Panc1 (cell line): ENCODE data around the gene RRM1. TPM values are rescaled to one million over a fixed set of nuclear protein-coding genes. Genes with fewer than 3 reads are reported as not detected.
"Not testable (repeated sequence)": the region's sequence is repeated elsewhere in the genome, so short reads cannot be mapped to it uniquely, and the experiment has no call there.

Experiments used
- ATAC-seq: fragments of 200-7000 bp; cut with Tn5 transposase; 2 replicates; pipeline ENCODE4 v1.9.1; 2020; ENCODE audit warnings: mild to moderate bottlenecking, moderate library complexity
- BruUV-seq: library from RNA; stranded (reverse); fragments of 400-500 nt; replicated peaks from 2 replicates; lab custom pipeline; 2021; lab: Mats Ljungman, UMichigan
- CTCF ChIA-PET: fragments of 300-600 bp; sonication (Branson Sonifier 250); formaldehyde crosslinking; loops from one replicate; lab custom pipeline; 2022; ENCODE audit warnings: antibody characterized with exemption; lab: Charles Lee
- POLR2A ChIA-PET: fragments of 300-600 bp; sonication (Branson Sonifier 250); formaldehyde crosslinking; loops from one replicate; lab custom pipeline; 2022; ENCODE audit warnings: antibody characterized with exemption; lab: Charles Lee
- DNase-seq: peaks from one replicate; pipeline ENCODE4 v3.0.0-alpha.2; 2010; ENCODE audit warnings: low read depth, low spot score
- H3K27ac ChIP-seq: 2 replicates; pipeline ENCODE4 v1.5.1; 2011; ENCODE audit warnings: mild to moderate bottlenecking, low read length, inconsistent platforms
- H3K27me3 ChIP-seq: fragments of 200-500 bp; sonication (Bioruptor generic); 2 replicates; pipeline ENCODE4 v1.6.0; 2014; ENCODE audit warnings: low read length, inconsistent platforms; ENCODE audit not compliant: control insufficient read depth, insufficient read depth
- H3K36me3 ChIP-seq: fragments of 200-500 bp; sonication (Bioruptor generic); 2 replicates; pipeline ENCODE4 v1.5.1; 2014; ENCODE audit warnings: inconsistent platforms, mild to moderate bottlenecking, low read length, moderate library complexity; ENCODE audit not compliant: control insufficient read depth, insufficient read depth
- H3K4me1 ChIP-seq: 2 replicates; pipeline ENCODE4 v1.5.1; 2011; ENCODE audit warnings: inconsistent platforms, mild to moderate bottlenecking, low read length, moderate library complexity; ENCODE audit not compliant: control insufficient read depth, insufficient read depth
- H3K4me3 ChIP-seq, 2 experiments: 2 replicates each; pipeline ENCODE4 v1.5.1; 2011 to 2012; ENCODE audit warnings: low read depth in 2 of 2, low read length in 2 of 2, mild to moderate bottlenecking in 2 of 2, inconsistent platforms in 1 of 2, moderate library complexity in 1 of 2
- H3K9me3 ChIP-seq: fragments of 200-500 bp; sonication (Bioruptor generic); 2 replicates; pipeline ENCODE4 v1.5.1; 2014; ENCODE audit warnings: low read depth, mild to moderate bottlenecking, inconsistent platforms, low read length, moderate library complexity; ENCODE audit not compliant: control insufficient read depth, insufficient read depth
- POLR2AphosphoS5 ChIP-seq: IDR thresholded peaks from 2 replicates; pipeline ENCODE4 v1.6.1; 2012; ENCODE audit warnings: mild to moderate bottlenecking, low read depth, low read length, moderate library complexity
- REST ChIP-seq, 2 experiments: IDR thresholded peaks; 2 replicates each; pipeline ENCODE4 v1.6.1; 2011 to 2012; ENCODE audit warnings: low read depth in 2 of 2, control low read depth in 1 of 2, low read length in 1 of 2, mild to moderate bottlenecking in 1 of 2, moderate library complexity in 1 of 2; ENCODE audit not compliant: insufficient read depth in 1 of 2
- SIN3A ChIP-seq: IDR thresholded peaks from 2 replicates; pipeline ENCODE4 v1.6.1; 2012; ENCODE audit warnings: low read depth, mild to moderate bottlenecking, low read length, moderate library complexity, borderline replicate concordance; ENCODE audit not compliant: insufficient read depth
- TCF7L2 ChIP-seq: IDR thresholded peaks from 2 replicates; pipeline ENCODE4 v1.6.1; 2011; ENCODE audit warnings: mild to moderate bottlenecking, low read depth, low read length, inconsistent platforms
- in situ Hi-C: cut with HindIII; loops from 2 replicates; pipeline ENCODE4 v1.10.0; 2016; ENCODE audit warnings: low sequenced_read_pairs, low pct_unique_long_range_greater_than_20kb
- intact Hi-C: fragments of 100-400 bp; cut with micrococcal nuclease; formaldehyde crosslinking; loops from one replicate; pipeline ENCODE4 v1.10.0; 2022; ENCODE audit not compliant: unreplicated experiment
- total RNA-seq: library from RNA; stranded (reverse); gene quantifications from one replicate; pipeline ENCODE4 v1.2.1, GENCODE V29; 2021; ENCODE audit not compliant: unreplicated experiment
- TF ChIP-seq, protein P1 (sequence below): fragments of 450-650 bp; IDR thresholded peaks from 2 replicates; pipeline ENCODE4 v1.5.1; 2017; ENCODE audit warnings: mild to moderate bottlenecking

The RRM1 gene
- total RNA-seq, 1 experiment from 2014 or later: 143 TPM

DNA sequence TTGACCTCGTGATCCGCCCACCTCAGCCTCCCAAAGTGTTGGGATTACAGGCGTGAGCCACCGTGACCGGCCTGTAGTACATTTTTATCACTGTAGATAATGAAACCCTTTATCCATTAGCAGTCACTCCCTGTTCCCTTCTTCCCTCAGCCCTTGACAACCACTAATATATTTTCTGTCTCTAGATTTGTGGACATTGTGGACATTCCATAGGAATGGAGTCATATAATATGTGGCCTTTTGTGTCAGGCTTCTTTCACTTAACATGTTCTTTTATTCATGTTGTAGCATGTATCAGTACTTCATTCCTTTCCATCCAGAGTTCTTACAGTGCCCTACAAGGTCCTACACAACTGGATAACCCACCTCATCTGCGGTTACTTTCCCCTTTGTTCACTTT is 30.5 kb downstream of the RRM1 start:
- no peak for ATAC-seq
- in situ Hi-C loops: no loop called here
- CTCF ChIA-PET: no interaction called here
- POLR2A ChIA-PET: no interaction called here
- Histone ChIP-seq H3K27me3 (no peaks in the 10 kb centered on the region), H3K9me3 (no peaks in the 10 kb centered on the region), H3K27ac (no peak overlapping the region), H3K4me1 (no peaks in the 10 kb centered on the region), H3K36me3 (peaks cover 46% of the 10 kb centered on the region), H3K4me3 (no peak overlapping the region)
- intact Hi-C loops: no loop called here
- DNase-seq: no peak
- no peak for TF ChIP-seq REST (IDR thresholded peaks at IDR 0.05; ENCODE audit: insufficient read depth in 1 of 2, low read depth in 2 of 2, low read length in 1 of 2)
- TF ChIP-seq, protein P1, sequence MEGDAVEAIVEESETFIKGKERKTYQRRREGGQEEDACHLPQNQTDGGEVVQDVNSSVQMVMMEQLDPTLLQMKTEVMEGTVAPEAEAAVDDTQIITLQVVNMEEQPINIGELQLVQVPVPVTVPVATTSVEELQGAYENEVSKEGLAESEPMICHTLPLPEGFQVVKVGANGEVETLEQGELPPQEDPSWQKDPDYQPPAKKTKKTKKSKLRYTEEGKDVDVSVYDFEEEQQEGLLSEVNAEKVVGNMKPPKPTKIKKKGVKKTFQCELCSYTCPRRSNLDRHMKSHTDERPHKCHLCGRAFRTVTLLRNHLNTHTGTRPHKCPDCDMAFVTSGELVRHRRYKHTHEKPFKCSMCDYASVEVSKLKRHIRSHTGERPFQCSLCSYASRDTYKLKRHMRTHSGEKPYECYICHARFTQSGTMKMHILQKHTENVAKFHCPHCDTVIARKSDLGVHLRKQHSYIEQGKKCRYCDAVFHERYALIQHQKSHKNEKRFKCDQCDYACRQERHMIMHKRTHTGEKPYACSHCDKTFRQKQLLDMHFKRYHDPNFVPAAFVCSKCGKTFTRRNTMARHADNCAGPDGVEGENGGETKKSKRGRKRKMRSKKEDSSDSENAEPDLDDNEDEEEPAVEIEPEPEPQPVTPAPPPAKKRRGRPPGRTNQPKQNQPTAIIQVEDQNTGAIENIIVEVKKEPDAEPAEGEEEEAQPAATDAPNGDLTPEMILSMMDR: no peak
- no TSS peak for BruUV-seq

DNA sequence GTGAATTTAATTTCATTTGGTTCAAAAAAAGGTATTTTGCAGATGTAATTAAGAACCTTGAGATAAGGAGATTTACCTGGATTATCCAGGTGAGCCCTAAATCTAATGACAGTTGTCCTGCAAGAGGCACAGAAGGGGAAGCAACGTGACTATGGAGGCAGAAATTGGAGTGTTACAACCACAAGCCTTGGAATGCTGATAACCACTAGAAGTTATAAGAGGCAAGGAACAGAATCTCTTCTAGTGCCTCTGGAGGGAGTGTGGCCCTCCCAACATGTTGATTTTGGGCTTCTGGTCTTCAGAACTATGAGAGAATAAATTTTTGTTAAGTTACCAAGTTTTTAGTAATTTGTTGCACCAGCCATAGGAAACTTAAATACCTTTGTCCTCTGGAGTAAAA is 32.8 kb downstream of the RRM1 start:
- Histone ChIP-seq H3K27me3 (no peaks in the 10 kb centered on the region), H3K4me3 (no peak overlapping the region), H3K27ac (no peak overlapping the region), H3K36me3 (peaks cover 35% of the 10 kb centered on the region), H3K4me1 (no peaks in the 10 kb centered on the region), H3K9me3 (no peaks in the 10 kb centered on the region)
- intact Hi-C loops (no loop called here), in situ Hi-C loops (no loop called here)
- POLR2A ChIA-PET: no interaction called here
- ATAC-seq: no peak
- DNase-seq: no peak
- BruUV-seq: no TSS peak
- TF ChIP-seq, protein P1: no peak
- no peak for TF ChIP-seq POLR2AphosphoS5
- TF ChIP-seq SIN3A: no peak
- TF ChIP-seq TCF7L2: no peak
- TF ChIP-seq REST (IDR thresholded peaks at IDR 0.05; ENCODE audit: insufficient read depth in 1 of 2, low read depth in 2 of 2, low read length in 1 of 2): no peak
- CTCF ChIA-PET: no interaction called here

GRCh38 chr11:4130219-4130618 is 35.6 kb downstream of the RRM1 start:
- H3K4me3 ChIP-seq, H3K4me1 ChIP-seq, H3K27ac ChIP-seq, BruUV-seq, ATAC-seq, in situ Hi-C loops, DNase-seq, H3K9me3 ChIP-seq, intact Hi-C loops, CTCF ChIA-PET, H3K27me3 ChIP-seq: not testable (repeated sequence)
- POLR2A ChIA-PET: interaction anchor here (0.6 kb wide), 1 partner anchor 441 kb away, joined by 6 read pairs; no protein-coding TSS in a partner anchor
- H3K36me3 ChIP-seq: peaks cover 46% of the 10 kb centered on the region
